HCT116 (cell line): ENCODE results near the gene TMEM201. TPM values are rescaled to one million over a fixed set of nuclear protein-coding genes. Genes with fewer than 3 reads are reported as not detected.

Experiments used
- ATAC-seq: fragments of 200-7000 bp; cut with Tn5 transposase; 2 replicates; pipeline ENCODE4 v1.9.1; 2020; ENCODE audit warnings: mild to moderate bottlenecking, moderate library complexity
- BruUV-seq: library from RNA; stranded (reverse); fragments of 400-500 nt; replicated peaks from 2 replicates; lab custom pipeline; 2021; lab: Mats Ljungman, UMichigan
- CTCF ChIA-PET: fragments of 300-600 bp; sonication (Branson Sonifier 250); formaldehyde crosslinking; loops from one replicate; lab custom pipeline; 2021; ENCODE audit warnings: antibody characterized with exemption; lab: Charles Lee
- POLR2A ChIA-PET: fragments of 300-600, 350-600 bp; sonication (Branson Sonifier 250); formaldehyde crosslinking; loops from one replicate; lab custom pipeline; 2021; ENCODE audit warnings: antibody characterized with exemption; lab: Charles Lee
- RAD21 ChIA-PET, 2 experiments: fragments of 300-600 bp; sonication (Branson Sonifier 250); formaldehyde crosslinking; loops; one replicate each; lab custom pipeline; 2023; ENCODE audit warnings: low total read pairs in 2 of 2; ENCODE audit not compliant: uncharacterized antibody in 2 of 2, unreplicated experiment in 2 of 2, low non-redundant PET in 1 of 2; lab: Charles Lee
- DNase-seq: peaks from one replicate; pipeline ENCODE4 v3.0.0-alpha.2; 2010; ENCODE audit warnings: low read depth, low spot score
- H2AFZ ChIP-seq: fragments of 200-600 bp; shearing (Covaris generic), sonication (generic); 2 replicates; pipeline ENCODE4 v1.6.1; 2017; ENCODE audit warnings: low read depth, mixed run types, mixed read lengths, antibody characterized with exemption, low read length; ENCODE audit not compliant: poor library complexity, severe bottlenecking
- H3K27ac ChIP-seq: 2 replicates; pipeline ENCODE4 v1.5.1; 2012; ENCODE audit warnings: low read depth, low read length
- H3K27me3 ChIP-seq: fragments of 200-600 bp; sonication (generic); 2 replicates; pipeline ENCODE4 v1.6.1; 2016; ENCODE audit warnings: mixed run types, low read length, mixed read lengths; ENCODE audit not compliant: insufficient read depth
- H3K36me3 ChIP-seq, 2 experiments: fragments of 200-500 bp in 1 of 2; fragments of 200-600 bp in 1 of 2; sonication (Bioruptor generic) in 1 of 2; sonication (generic) in 1 of 2; 2 replicates each; pipeline versions ENCODE4 v1.5.1 to v1.6.1; 2014 to 2016; ENCODE audit warnings: low read length in 2 of 2, inconsistent platforms in 1 of 2, mixed read lengths in 1 of 2, mixed run types in 1 of 2; ENCODE audit not compliant: insufficient read depth in 2 of 2, control insufficient read depth in 1 of 2
- H3K4me1 ChIP-seq, 2 experiments: fragments of 200-600 bp in 1 of 2; sonication (generic) in 1 of 2; 2 replicates each; pipeline versions ENCODE4 v1.5.1 to v1.6.1; 2012 to 2017; ENCODE audit warnings: low read length in 2 of 2, inconsistent platforms in 1 of 2, mild to moderate bottlenecking in 1 of 2, mixed read lengths in 1 of 2, mixed run types in 1 of 2, moderate library complexity in 1 of 2; ENCODE audit not compliant: insufficient read depth in 2 of 2, control insufficient read depth in 1 of 2
- H3K4me2 ChIP-seq: fragments of 200-600 bp; sonication (generic); 2 replicates; pipeline ENCODE4 v1.6.1; 2017; ENCODE audit warnings: mixed run types, low read length, mixed read lengths
- H3K4me3 ChIP-seq, 2 experiments: fragments of 200-600 bp in 1 of 2; sonication (generic) in 1 of 2; replicated peaks in 1 of 2; 2 replicates each; pipeline ENCODE4 v1.5.1; 2011 to 2016; ENCODE audit warnings: low read length in 2 of 2, control low read depth in 1 of 2, low read depth in 1 of 2, mild to moderate bottlenecking in 1 of 2, mixed read lengths in 1 of 2, mixed run types in 1 of 2
- H3K79me2 ChIP-seq: fragments of 200-600 bp; sonication (generic); 2 replicates; pipeline ENCODE4 v1.6.1; 2017; ENCODE audit warnings: mild to moderate bottlenecking, mixed run types, low read length, moderate library complexity, mixed read lengths; ENCODE audit not compliant: insufficient read depth
- H3K9ac ChIP-seq: fragments of 200-600 bp; sonication (generic); 2 replicates; pipeline ENCODE4 v1.6.1; 2016; ENCODE audit warnings: low read length, mixed read lengths
- H3K9me2 ChIP-seq: fragments of 200-600 bp; sonication (generic), shearing (Covaris generic); 2 replicates; pipeline ENCODE4 v1.6.1; 2017; ENCODE audit warnings: mixed run types, mild to moderate bottlenecking, moderate library complexity; ENCODE audit not compliant: insufficient read depth
- H3K9me3 ChIP-seq, 2 experiments: fragments of 200-500 bp in 1 of 2; fragments of 200-600 bp in 1 of 2; sonication (Bioruptor generic) in 1 of 2; sonication (generic) in 1 of 2; 2 replicates each; pipeline ENCODE4 v1.6.1; 2014 to 2017; ENCODE audit warnings: low read length in 2 of 2, mixed read lengths in 2 of 2, inconsistent platforms in 1 of 2, low read depth in 1 of 2, mild to moderate bottlenecking in 1 of 2, mixed run types in 1 of 2, moderate library complexity in 1 of 2; ENCODE audit not compliant: control insufficient read depth in 1 of 2, insufficient read depth in 1 of 2
- H4K20me1 ChIP-seq: fragments of 200-600 bp; sonication (generic), shearing (Covaris generic); 2 replicates; pipeline ENCODE4 v1.6.1; 2017; ENCODE audit warnings: mixed run types, mild to moderate bottlenecking, moderate library complexity; ENCODE audit not compliant: insufficient read depth
- CEBPB ChIP-seq: IDR thresholded peaks from 2 replicates; pipeline ENCODE4 v1.6.1; 2012; ENCODE audit warnings: low read depth
- CTCF ChIP-seq, 3 experiments: fragments of 200-600 bp in 1 of 3; sonication (generic) in 1 of 3; IDR thresholded peaks in 2 of 3; conservative IDR thresholded peaks in 1 of 3; 2 replicates each; pipeline ENCODE4 v1.5.1; 2012 to 2017; ENCODE audit warnings: low read depth in 2 of 3, low read length in 2 of 3, antibody characterized with exemption in 1 of 3, borderline replicate concordance in 1 of 3, control low read depth in 1 of 3, mild to moderate bottlenecking in 1 of 3, mixed read lengths in 1 of 3, mixed run types in 1 of 3, moderate library complexity in 1 of 3; ENCODE audit not compliant: insufficient read depth in 1 of 3
- EGR1 ChIP-seq: IDR thresholded peaks from 2 replicates; pipeline ENCODE4 v1.6.1; 2012; ENCODE audit warnings: low read depth
- ELF1 ChIP-seq: IDR thresholded peaks from 2 replicates; pipeline ENCODE4 v1.6.1; 2012; ENCODE audit warnings: low read depth, borderline replicate concordance
- FOSL1 ChIP-seq: IDR thresholded peaks from 2 replicates; pipeline ENCODE4 v1.6.1; 2012; ENCODE audit warnings: low read depth
- POLR2AphosphoS5 ChIP-seq: IDR thresholded peaks from 2 replicates; pipeline ENCODE4 v1.6.1; 2011; ENCODE audit warnings: mild to moderate bottlenecking, low read depth, low read length, moderate library complexity
- RAD21 ChIP-seq: IDR thresholded peaks from 2 replicates; pipeline ENCODE4 v1.6.1; 2012; ENCODE audit warnings: low read depth, mild to moderate bottlenecking
- REST ChIP-seq: IDR thresholded peaks from 2 replicates; pipeline ENCODE4 v1.6.1; 2012; ENCODE audit warnings: low read depth
- SIN3A ChIP-seq: IDR thresholded peaks from 2 replicates; pipeline ENCODE4 v1.6.1; 2012; ENCODE audit warnings: low read depth
- SP1 ChIP-seq: IDR thresholded peaks from 2 replicates; pipeline ENCODE4 v1.6.1; 2012; ENCODE audit warnings: low read depth
- TCF7L2 ChIP-seq: IDR thresholded peaks from 2 replicates; pipeline ENCODE4 v1.7.0; 2011; ENCODE audit warnings: borderline replicate concordance, inconsistent platforms; ENCODE audit not compliant: insufficient read depth, insufficient read length; ENCODE audit errors: extremely low read depth
- YY1 ChIP-seq: IDR thresholded peaks from 2 replicates; pipeline ENCODE4 v1.6.1; 2011; ENCODE audit warnings: low read length, low read depth, moderate library complexity, mild to moderate bottlenecking; ENCODE audit not compliant: insufficient replicate concordance; ENCODE audit errors: extremely low read depth
- intact Hi-C: fragments of 100-400 bp; cut with micrococcal nuclease; formaldehyde crosslinking; loops from 2 replicates; pipeline ENCODE4 v1.10.0; 2022
- total RNA-seq: library from RNA; stranded (reverse); gene quantifications from one replicate; pipeline ENCODE4 v1.2.1, GENCODE V29; 2021; ENCODE audit not compliant: unreplicated experiment

Gene TMEM201
- total RNA-seq, 1 experiment from 2014 or later, result 27.6 TPM

- 0 out of 2 replicates have a peak overlapping the region, but pooled peaks have one; percentile 5 for H3K4me2 ChIP-seq
- RAD21 ChIA-PET, result no interaction called here
- BruUV-seq, result no TSS peak
- TF ChIP-seq RAD21, result no peak
- no peak for TF ChIP-seq SIN3A
- TF ChIP-seq SP1, result no peak
- no peak for TF ChIP-seq CEBPB
- no peak for TF ChIP-seq TCF7L2
- TF ChIP-seq, all 23 proteins: peak for 0
- DNase-seq (no peak), ATAC-seq (no peak)
- no peaks in the 10 kb centered on the region for H3K27me3 ChIP-seq
- H3K9me2 ChIP-seq, result no peaks in the 10 kb centered on the region
- peaks cover 80% of the 10 kb centered on the region for H3K79me2 ChIP-seq
- peaks cover 12 to 27% of the 10 kb centered on the region in 2 experiments; a peak in 3 of 4 replicates for H3K4me1 ChIP-seq
- intact Hi-C loops, result no loop called here
- H3K27ac ChIP-seq, result peak overlapping the region; percentile 25; the same call in 1 of the 2 replicates
- no peak overlapping the region for H3K4me3 ChIP-seq
- ChIA-PET CTCF (no interaction called here), POLR2A (no interaction called here)
- H3K36me3 ChIP-seq, result peaks cover 0 to 10% of the 10 kb centered on the region in 2 experiments; a peak in 1 of 4 replicates
- peaks cover 23% of the 10 kb centered on the region; the same call in 1 of the 2 replicates for H4K20me1 ChIP-seq
- H2AFZ ChIP-seq, result no peak overlapping the region
- no peaks in the 10 kb centered on the region for H3K9me3 ChIP-seq
- H3K9ac ChIP-seq, result no peak overlapping the region
Observed at GRCh38 chr1:9593147-9593491, 4.4 kb downstream of the TMEM201 start.

GRCh38 chr1:9593492-9594465, 5.1 kb downstream of the TMEM201 start:
- Histone ChIP-seq H3K9me3 (no peaks in the 10 kb centered on the region), H3K4me1 (peaks cover 10 to 25% of the 10 kb centered on the region in 2 experiments; a peak in 3 of 4 replicates), H3K4me3 (no peak overlapping the region), H3K79me2 (peaks cover 80% of the 10 kb centered on the region), H3K4me2 (0 out of 2 replicates have a peak overlapping the region, but pooled peaks have one; percentile 5), H3K27ac (peak overlapping the region; percentile 25; the same call in 1 of the 2 replicates), H3K9ac (no peak overlapping the region), H2AFZ (no peak overlapping the region), H4K20me1 (peaks cover 23% of the 10 kb centered on the region; the same call in 1 of the 2 replicates), H3K9me2 (no peaks in the 10 kb centered on the region), H3K36me3 (peaks cover 4 to 10% of the 10 kb centered on the region in 2 experiments; a peak in 2 of 4 replicates), H3K27me3 (no peaks in the 10 kb centered on the region)
- DNase-seq (no peak), ATAC-seq (no peak)
- ChIA-PET POLR2A (no interaction called here), RAD21 (no interaction called here), CTCF (no interaction called here)
- intact Hi-C loops, result no loop called here
- no TSS peak for BruUV-seq
- TF ChIP-seq REST (no peak), POLR2AphosphoS5 (no peak), CEBPB (no peak), CTCF (IDR thresholded peaks at IDR 0.05 in 2 of 3, conservative IDR thresholded peaks at IDR 0.05 in 1 of 3; ENCODE audit: borderline replicate concordance in 1 of 3, insufficient read depth in 1 of 3, low read depth in 2 of 3, low read length in 2 of 3) (no peak), EGR1 (no peak), FOSL1 (no peak), ELF1 (no peak), SP1 (no peak), YY1 (no peak)
